Endothelial cell of umbilical vein (primary cell): ENCODE measurements around the gene GPR161. TPM values are rescaled to one million over a fixed set of nuclear protein-coding genes. Genes with fewer than 3 reads are reported as not detected.
A peak's percentile ranks its signal among the peaks of the same experiment; 100 is the strongest.

Experiments
- BruUV-seq: library from RNA; stranded (reverse); fragments of 400-500 nt; replicated peaks from 2 replicates; lab custom pipeline; 2021; lab: Mats Ljungman, UMichigan
- CTCF ChIA-PET: fragments of 300-600, 350-600 bp; sonication (Branson Sonifier 250); formaldehyde crosslinking; loops from one replicate; lab custom pipeline; 2021; ENCODE audit warnings: antibody characterized with exemption, inconsistent platforms; lab: Charles Lee
- POLR2A ChIA-PET: fragments of 300-600, 350-600 bp; sonication (Branson Sonifier 250); formaldehyde crosslinking; loops from one replicate; lab custom pipeline; 2021; ENCODE audit warnings: antibody characterized with exemption, inconsistent platforms; lab: Charles Lee
- DNase-seq: peaks from one replicate; pipeline ENCODE4 v3.0.0-alpha.2; 2011; ENCODE audit warnings: low read depth, low spot score
- FAIRE-seq: peaks from 2 replicates; lab custom pipeline; 2011; peaks lifted over from hg19 to GRCh38; lab: Jason Lieb, UNC
- H2AFZ ChIP-seq: 2 replicates; pipeline ENCODE4 v1.6.0; 2012; ENCODE audit warnings: low read depth, low read length, control low read depth, inconsistent platforms
- H3K27ac ChIP-seq: 2 replicates; pipeline ENCODE4 v1.5.1; 2011; ENCODE audit warnings: low read depth, mild to moderate bottlenecking, control low read depth, low read length, moderate library complexity; ENCODE audit not compliant: insufficient read depth
- H3K27me3 ChIP-seq, 2 experiments: 2 replicates each; pipeline versions ENCODE4 v1.6.0 to v1.6.1; 2011; ENCODE audit warnings: low read length in 2 of 2, mixed read lengths in 1 of 2; ENCODE audit not compliant: control insufficient read depth in 2 of 2, insufficient read depth in 2 of 2
- H3K36me3 ChIP-seq, 2 experiments: 2 replicates in 1 of 2; 3 replicates in 1 of 2; pipeline ENCODE4 v1.5.1; 2011; ENCODE audit warnings: low read length in 2 of 2, mild to moderate bottlenecking in 1 of 2, moderate library complexity in 1 of 2; ENCODE audit not compliant: control insufficient read depth in 2 of 2, insufficient read depth in 2 of 2; ENCODE audit errors: extremely low read depth in 1 of 2
- H3K4me1 ChIP-seq: 3 replicates; pipeline ENCODE4 v1.5.1; 2011; ENCODE audit warnings: mild to moderate bottlenecking, low read length; ENCODE audit not compliant: control insufficient read depth, insufficient read depth; ENCODE audit errors: extremely low read depth
- H3K4me2 ChIP-seq: 2 replicates; pipeline ENCODE4 v1.6.1; 2011; ENCODE audit warnings: low read length, control low read depth, mixed read lengths; ENCODE audit not compliant: insufficient read depth
- H3K4me3 ChIP-seq, 3 experiments: fragments of 200-600 bp in 1 of 3; sonication (generic), shearing (Covaris generic) in 1 of 3; replicated peaks in 1 of 3; 2 replicates each; pipeline ENCODE4 v1.5.1; 2011 to 2016; ENCODE audit warnings: control low read depth in 3 of 3, low read length in 3 of 3, mild to moderate bottlenecking in 2 of 3, inconsistent platforms in 1 of 3, low read depth in 1 of 3, moderate library complexity in 1 of 3; ENCODE audit not compliant: insufficient read depth in 1 of 3
- H3K79me2 ChIP-seq: 2 replicates; pipeline ENCODE4 v1.6.0; 2012; ENCODE audit warnings: low read length, inconsistent platforms; ENCODE audit not compliant: control insufficient read depth, insufficient read depth
- H3K9ac ChIP-seq: replicated peaks from 2 replicates; pipeline ENCODE3; 2011; ENCODE audit warnings: low read length, control low read depth; ENCODE audit not compliant: insufficient read depth; ENCODE audit errors: extremely low read depth
- H3K9me1 ChIP-seq: replicated peaks from 3 replicates; pipeline ENCODE4 v1.6.0; 2011; ENCODE audit warnings: mild to moderate bottlenecking, low read length; ENCODE audit not compliant: control insufficient read depth, insufficient read depth; ENCODE audit errors: extremely low read depth
- H3K9me3 ChIP-seq: replicated peaks from 2 replicates; pipeline ENCODE4 v1.5.1; 2012; ENCODE audit warnings: low read length, inconsistent platforms; ENCODE audit not compliant: control insufficient read depth, insufficient read depth
- H4K20me1 ChIP-seq: replicated peaks from 2 replicates; pipeline ENCODE3; 2011; ENCODE audit warnings: mild to moderate bottlenecking, low read length; ENCODE audit not compliant: control insufficient read depth, insufficient read depth; ENCODE audit errors: extremely low read depth
- EZH2 ChIP-seq: IDR thresholded peaks from 2 replicates; pipeline ENCODE4 v1.6.1; 2012; ENCODE audit warnings: borderline replicate concordance, low read depth, mild to moderate bottlenecking, moderate library complexity, low read length, inconsistent platforms; ENCODE audit not compliant: severe bottlenecking
- GATA2 ChIP-seq: IDR thresholded peaks from 2 replicates; pipeline ENCODE4 v1.7.0; 2011; ENCODE audit warnings: low read depth, mild to moderate bottlenecking, moderate library complexity, mixed read lengths, low read length; ENCODE audit not compliant: insufficient read length, insufficient read depth
- POLR2A ChIP-seq: IDR thresholded peaks from 2 replicates; pipeline ENCODE4 v1.6.1; 2012; ENCODE audit warnings: low read depth, mild to moderate bottlenecking, control low read depth, low read length
- dilution Hi-C: fragments of 300-500 bp; cut with MboI; formaldehyde crosslinking; loops from one replicate; pipeline ENCODE4 v1.15.0; 2019; ENCODE audit warnings: low sequenced_read_pairs; ENCODE audit not compliant: extremely low pct_ligation_motif_present
- intact Hi-C: fragments of 100-400 bp; cut with micrococcal nuclease; formaldehyde crosslinking; loops from one replicate; pipeline ENCODE4 v1.10.0; 2022
- polyA plus RNA-seq, 4 experiments: library from polyadenylated mRNA; depleted of rRNA in 3 of 4; stranded (reverse) in 3 of 4; unstranded in 1 of 4; fragments of >200 nt; gene quantifications; 2 replicates each; pipeline versions ENCODE4 v1.2.1 to v1.2.3, GENCODE V29; 2011 to 2012; ENCODE audit warnings: missing spikeins in 1 of 4
- total RNA-seq: library from RNA; stranded (reverse); gene quantifications from 2 replicates; pipeline ENCODE4 v1.2.3, GENCODE V29; 2021
- TF ChIP-seq, protein P1 (sequence below): IDR thresholded peaks from 2 replicates; pipeline ENCODE4 v1.6.1; 2011; ENCODE audit not compliant: insufficient read depth, insufficient read length
- TF ChIP-seq, protein P2 (sequence below), 2 donors: IDR thresholded peaks; 1 replicate in 1 of 2; 2 replicates in 1 of 2; pipeline ENCODE4 v1.5.1; 2011; ENCODE audit warnings: low read length in 2 of 2, mild to moderate bottlenecking in 2 of 2, moderate library complexity in 2 of 2, control low read depth in 1 of 2, inconsistent platforms in 1 of 2, low read depth in 1 of 2; ENCODE audit not compliant: insufficient read depth in 1 of 2; ENCODE audit errors: extremely low read depth in 1 of 2

Gene GPR161
- total and polyA plus RNA-seq, 2 donors (not counting 3 experiments of a cell fraction or from before 2014, with no cell fraction given), result 34.7 to 36.5 TPM

DNA sequence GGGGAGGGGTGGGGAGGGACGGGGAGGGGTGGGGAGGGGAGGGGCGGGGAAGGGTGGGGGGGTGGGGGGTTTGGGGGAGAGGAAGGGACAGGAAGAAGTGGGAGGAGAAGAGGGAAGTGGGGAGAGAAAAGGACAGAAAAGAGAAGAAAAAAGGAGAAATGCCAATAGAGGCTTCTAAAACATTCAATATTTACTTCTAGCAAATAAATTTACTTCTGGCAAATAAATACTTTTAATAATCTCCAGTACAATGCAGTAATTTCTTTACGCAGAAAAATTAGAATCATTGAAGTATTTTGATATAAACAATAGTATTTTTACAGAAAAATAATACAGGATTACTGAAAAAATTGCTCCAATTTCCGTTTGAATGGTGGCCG lies 9.4 kb upstream of the GPR161 start:
- H3K27ac ChIP-seq, result no peak overlapping the region
- H3K27me3 ChIP-seq, result peaks cover 0 to 5% of the 10 kb centered on the region in 2 experiments
- intact Hi-C loops, result loop anchor here (1.0 to 2.0 kb wide), 2 partner anchors 9 to 33 kb away; partner anchors contain the start of gene TIPRL
- no TSS peak for BruUV-seq
- DNase-seq (no peak), FAIRE-seq (no peak)
- H3K9me1 ChIP-seq, result no peaks in the 10 kb centered on the region
- no peaks in the 10 kb centered on the region for H3K4me1 ChIP-seq
- H3K9ac ChIP-seq, result no peak overlapping the region
- no peak overlapping the region for H3K4me2 ChIP-seq
- CTCF ChIA-PET, result interaction anchor here (0.9 to 1.9 kb wide), 9 partner anchors 8 to 197 kb away, joined by 3 to 10 read pairs (median 5); partner anchors contain the start of gene GPR161
- H3K79me2 ChIP-seq, result no peaks in the 10 kb centered on the region
- TF ChIP-seq POLR2A, result no peak
- TF ChIP-seq GATA2, result no peak
- TF ChIP-seq, protein P1, sequence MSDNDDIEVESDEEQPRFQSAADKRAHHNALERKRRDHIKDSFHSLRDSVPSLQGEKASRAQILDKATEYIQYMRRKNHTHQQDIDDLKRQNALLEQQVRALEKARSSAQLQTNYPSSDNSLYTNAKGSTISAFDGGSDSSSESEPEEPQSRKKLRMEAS, result no peak
- H3K4me3 ChIP-seq, result no peak overlapping the region
- H3K9me3 ChIP-seq, result no peaks in the 10 kb centered on the region
- no peak overlapping the region for H2AFZ ChIP-seq
- dilution Hi-C loops, result no loop called here
- H4K20me1 ChIP-seq, result no peaks in the 10 kb centered on the region
- POLR2A ChIA-PET, result no interaction called here
- no peaks in the 10 kb centered on the region for H3K36me3 ChIP-seq

DNA sequence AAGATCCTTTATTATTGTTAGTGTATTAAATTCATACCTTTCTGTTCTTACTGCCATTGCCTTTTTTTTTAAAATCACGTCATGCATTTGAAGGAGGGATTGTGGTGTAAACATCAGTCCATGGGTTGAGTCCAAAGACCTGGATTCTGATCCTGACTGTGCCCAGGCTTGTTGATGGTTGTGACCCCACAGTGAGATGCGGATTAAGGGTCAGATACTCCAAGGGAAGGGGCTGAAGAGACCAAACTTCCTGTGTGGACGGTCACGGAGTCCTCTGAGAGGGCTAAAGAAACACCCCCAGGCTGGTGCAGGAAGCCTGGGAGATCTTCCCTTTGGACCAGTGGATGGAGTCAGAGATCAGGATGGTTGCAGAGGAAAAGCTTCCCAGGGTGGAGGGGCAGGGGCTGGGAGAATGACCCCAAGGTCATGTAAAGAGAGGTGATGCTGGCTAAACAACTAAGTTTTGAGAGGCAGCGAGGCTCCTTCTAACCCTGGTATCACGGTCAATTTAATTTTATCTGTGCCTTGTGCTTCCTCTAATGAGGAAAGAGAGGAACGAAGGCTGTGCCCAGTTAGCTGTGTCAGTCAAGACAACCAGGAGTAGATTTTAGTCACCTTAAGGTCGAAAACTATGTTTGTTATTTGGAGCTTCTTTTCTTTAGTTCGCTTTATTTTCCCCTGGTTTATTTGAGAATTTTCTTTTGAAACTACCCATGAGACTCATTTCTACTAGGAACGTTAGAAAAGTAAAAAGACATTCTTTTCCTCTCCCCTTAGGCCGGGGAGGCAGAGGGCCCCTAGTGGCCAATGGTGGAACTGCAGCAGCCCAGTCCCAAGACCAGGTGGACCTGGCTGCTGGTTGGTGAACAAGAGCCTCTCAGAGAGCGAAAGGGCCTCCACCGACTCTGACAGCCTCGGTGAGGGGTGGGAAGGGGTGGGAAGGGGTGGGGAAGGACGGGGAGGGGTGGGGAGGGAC lies 8.7 kb upstream of the GPR161 start:
- Histone ChIP-seq H3K27me3 (peaks cover 0 to 5% of the 10 kb centered on the region in 2 experiments), H3K4me1 (no peaks in the 10 kb centered on the region), H3K27ac (no peak overlapping the region), H3K36me3 (no peaks in the 10 kb centered on the region), H2AFZ (peak overlapping the region; percentile 55), H3K9ac (no peak overlapping the region), H3K79me2 (no peaks in the 10 kb centered on the region), H3K9me1 (no peaks in the 10 kb centered on the region), H3K4me2 (peak overlapping the region; percentile 47), H4K20me1 (no peaks in the 10 kb centered on the region), H3K9me3 (no peaks in the 10 kb centered on the region), H3K4me3 (no peak overlapping the region)
- peak; percentile 83 for DNase-seq
- dilution Hi-C loops (no loop called here), intact Hi-C loops (loop anchor here (1.0 to 2.0 kb wide), 2 partner anchors 8 to 33 kb away; partner anchors contain the start of gene TIPRL)
- no peak for TF ChIP-seq EZH2
- TF ChIP-seq, protein P2, sequence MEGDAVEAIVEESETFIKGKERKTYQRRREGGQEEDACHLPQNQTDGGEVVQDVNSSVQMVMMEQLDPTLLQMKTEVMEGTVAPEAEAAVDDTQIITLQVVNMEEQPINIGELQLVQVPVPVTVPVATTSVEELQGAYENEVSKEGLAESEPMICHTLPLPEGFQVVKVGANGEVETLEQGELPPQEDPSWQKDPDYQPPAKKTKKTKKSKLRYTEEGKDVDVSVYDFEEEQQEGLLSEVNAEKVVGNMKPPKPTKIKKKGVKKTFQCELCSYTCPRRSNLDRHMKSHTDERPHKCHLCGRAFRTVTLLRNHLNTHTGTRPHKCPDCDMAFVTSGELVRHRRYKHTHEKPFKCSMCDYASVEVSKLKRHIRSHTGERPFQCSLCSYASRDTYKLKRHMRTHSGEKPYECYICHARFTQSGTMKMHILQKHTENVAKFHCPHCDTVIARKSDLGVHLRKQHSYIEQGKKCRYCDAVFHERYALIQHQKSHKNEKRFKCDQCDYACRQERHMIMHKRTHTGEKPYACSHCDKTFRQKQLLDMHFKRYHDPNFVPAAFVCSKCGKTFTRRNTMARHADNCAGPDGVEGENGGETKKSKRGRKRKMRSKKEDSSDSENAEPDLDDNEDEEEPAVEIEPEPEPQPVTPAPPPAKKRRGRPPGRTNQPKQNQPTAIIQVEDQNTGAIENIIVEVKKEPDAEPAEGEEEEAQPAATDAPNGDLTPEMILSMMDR (IDR thresholded peaks at IDR 0.05; ENCODE audit: extremely low read depth in 1 of 2, insufficient read depth in 1 of 2, low read depth in 1 of 2, low read length in 2 of 2), result peak; percentile 92 to 97
- ChIA-PET CTCF (interaction anchor here (0.8 to 1.9 kb wide), 13 partner anchors 9 to 197 kb away, joined by 3 to 10 read pairs (median 5); partner anchors contain the start of gene GPR161), POLR2A (no interaction called here)
- BruUV-seq, result no TSS peak
- peak; percentile 76 for FAIRE-seq
